COLO668 (cell line): Measurements from ENCODE around the gene CDHR3.

Experiments used
- DNase-seq: peaks from one replicate; lab custom pipeline; 2025; ENCODE audit not compliant: unreplicated experiment; lab: John Stamatoyannopoulos, UW

Gene CDHR3

DNA sequence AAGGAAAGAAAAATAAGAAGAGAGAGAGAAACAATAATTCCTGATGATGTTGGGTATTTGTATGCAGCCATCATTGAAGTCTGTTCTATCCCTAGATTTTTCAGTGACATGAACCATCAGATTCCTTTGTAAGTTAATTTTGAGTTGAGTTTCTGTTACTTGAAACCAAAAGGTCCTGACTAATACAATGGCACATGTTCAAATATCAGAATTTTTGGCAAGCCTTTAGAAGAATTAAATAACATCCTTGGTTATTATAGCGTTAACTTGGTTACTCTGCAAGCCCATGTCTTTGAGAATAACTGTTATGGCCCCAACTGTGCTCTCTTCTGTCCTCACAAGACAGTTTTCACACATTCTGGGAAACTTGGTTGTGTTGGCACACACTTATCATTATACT, 82.5 kb downstream of the CDHR3 start:
- no peak for DNase-seq

DNA sequence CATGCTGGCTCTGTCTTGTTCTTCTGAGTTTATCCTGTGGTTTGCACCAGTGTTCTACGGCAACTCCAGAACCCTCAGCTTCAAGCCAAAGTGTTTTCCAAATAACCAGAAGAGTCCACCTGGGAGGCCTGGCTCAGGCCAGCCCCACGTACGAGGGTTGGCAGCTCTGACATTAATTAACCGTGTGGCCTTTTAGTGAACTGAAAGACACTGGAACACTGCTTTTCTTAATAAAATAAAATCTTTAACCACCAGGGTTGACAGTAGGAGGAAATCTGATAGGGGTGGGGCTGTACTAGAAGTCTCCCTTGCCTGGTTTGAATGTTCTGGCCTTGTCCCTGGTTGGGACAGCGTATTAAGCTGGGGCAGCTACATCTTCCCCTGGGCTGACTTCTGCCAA, 84.1 kb downstream of the CDHR3 start:
- DNase-seq = no peak

DNA sequence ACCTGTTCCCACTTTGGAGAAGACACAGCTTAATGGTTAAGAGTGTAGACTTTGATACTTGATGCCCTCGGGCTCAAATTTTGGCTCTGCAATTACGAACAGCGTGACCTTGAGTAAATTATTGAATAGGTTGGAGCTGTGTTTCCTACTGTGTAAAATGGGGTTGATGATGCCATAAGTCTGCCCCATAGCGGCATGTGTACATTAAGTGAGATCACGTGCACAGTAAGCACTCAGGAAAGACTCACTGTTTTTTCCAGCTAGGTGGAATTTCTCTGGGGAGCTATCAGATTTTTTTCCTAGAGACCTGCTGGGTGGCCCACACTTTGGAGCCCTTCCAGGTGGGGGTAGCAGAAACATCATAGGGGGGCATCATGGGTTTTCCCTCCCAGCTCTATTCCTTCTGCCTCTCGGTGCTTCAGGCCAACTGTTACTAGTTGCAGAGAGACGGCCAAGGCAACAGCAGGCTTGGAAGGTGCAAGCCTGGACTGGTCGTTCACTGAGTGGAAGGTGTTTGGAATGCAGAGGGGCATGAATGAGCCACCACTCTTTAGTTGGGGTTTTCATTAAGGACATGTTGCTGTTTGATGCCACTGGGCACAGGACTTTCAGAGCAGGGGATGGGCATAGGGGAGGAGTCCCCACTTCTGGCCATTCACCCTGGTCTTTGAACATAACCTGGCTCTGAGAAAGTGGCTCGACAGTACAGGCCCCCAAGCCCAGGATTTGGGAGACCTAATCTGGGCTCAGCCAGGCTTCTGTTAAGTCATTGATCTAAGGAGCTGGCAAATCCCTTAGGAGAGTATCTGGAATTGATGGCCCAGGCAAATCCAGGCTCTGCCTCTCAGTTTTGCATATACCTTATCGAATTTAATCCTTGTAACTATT, 85.0 kb downstream of the CDHR3 start:
- DNase-seq = no peak

DNA sequence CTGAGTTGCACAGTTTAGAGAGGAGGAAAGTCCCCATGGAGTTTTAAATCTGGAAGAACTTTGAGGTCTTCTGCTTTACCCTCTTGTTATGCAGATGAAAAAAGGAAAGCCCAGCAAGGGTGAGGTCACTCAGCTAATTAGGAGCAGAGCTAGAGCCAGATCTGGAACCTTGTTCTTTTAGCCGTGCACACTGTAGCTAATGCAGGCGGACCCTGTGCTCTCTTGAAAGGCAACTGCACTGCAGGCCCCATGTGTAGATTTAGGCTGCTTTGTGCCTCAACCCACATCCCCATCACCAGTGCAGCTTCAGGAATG, 85.6 kb downstream of the CDHR3 start:
- DNase-seq = no peak

DNA sequence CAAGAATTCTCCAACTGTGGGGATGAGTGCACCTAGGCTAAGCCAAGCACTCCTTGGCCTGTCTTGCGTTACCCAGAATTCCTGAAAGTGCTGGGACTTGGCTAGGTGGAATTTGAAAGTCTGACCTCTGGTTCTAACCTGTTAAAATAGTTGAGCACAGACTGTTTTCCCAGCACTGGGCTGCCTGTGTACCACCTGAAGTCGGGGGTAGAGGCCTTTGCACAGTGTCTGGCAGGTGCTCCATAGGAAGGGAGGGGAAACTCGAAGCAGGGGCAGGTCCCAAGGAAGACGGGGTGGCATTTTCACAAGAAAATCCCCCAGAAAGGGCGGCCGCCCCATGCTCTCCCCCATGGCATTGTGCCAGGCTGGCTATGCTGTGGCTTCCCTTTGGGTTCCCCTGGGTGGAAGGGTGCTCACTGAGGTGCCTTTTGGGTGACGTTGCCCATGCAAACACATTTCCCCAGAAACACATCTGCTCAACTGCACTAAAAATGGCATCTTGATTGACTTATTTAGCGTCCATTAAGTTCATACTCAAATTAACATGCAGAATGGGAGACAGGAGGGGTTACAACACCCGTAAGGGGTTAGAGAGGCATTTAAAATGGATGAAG, 86.2 kb downstream of the CDHR3 start:
- no peak for DNase-seq

DNA sequence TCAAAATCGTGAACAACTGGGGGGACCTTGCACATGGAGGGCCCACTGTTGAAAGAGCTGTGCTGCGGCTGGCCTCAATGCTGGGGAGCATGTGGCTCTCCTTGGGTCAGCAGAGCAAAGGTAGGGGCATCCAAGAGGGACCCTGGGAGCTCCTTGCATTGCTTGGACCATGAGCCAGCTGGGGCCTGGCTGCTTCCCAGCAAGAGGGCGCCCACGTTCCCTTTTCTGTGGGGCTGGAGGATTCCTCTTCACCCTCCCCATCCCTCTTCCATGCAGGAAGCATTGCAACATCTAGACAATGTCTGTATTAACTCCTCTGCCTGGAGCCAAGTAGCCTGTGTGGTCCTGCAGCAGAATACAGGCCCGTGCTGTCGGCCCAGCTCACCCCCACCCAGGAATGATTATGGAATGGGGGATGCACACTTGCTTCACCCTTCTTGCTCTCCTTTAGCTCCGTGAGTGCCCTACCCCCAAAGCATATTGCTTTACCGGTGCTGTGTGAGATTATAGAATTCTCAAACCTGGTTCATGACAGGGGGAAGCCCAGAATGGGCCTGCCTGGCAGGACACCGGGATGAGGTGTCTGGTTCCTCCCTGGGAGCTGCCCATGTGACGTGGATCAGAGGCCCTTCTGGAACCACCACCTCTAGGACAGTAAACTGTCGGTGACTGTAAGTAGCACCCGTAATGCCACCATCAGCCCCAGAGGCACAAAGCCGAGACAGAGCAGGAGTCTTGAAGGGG, 87.1 kb downstream of the CDHR3 start:
- no peak for DNase-seq

DNA sequence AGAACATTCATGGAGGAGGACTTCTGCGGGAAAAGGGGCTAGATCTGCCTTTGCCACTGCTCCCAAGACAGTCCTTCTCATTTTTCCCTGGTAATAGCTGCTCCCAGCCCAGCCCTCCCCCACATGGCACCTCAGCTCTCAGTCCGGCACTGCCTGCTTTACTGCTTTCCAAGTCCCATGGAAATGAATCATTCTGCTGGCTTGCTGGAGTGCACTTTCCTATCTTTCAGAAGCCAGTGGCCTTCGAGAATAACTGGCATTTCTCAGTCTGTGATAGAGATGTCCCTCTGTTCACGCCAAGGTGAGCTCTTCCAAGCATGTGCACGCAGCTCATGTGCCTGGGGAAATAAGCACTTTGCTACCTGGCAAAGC, 87.7 kb downstream of the CDHR3 start:
- no peak for DNase-seq

DNA sequence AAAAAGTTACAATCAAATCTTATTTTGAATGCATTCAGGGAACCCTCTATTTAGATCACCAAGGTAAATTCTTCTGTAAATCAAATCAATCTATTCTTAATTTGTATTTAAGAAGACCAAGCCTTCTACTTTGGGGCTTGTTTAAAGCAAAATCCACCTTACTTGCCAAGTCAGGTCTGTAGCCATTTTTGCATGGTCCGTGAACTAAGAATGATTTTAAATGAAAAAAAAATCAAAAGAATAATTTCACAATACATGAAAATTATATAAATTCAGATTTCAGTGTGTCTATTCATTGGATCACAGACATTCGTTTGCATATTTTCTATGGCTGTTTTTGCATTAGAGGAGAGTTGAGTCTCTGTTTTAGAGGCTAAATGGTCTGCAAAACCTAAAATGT, 89.6 kb downstream of the CDHR3 start:
- no peak for DNase-seq

DNA sequence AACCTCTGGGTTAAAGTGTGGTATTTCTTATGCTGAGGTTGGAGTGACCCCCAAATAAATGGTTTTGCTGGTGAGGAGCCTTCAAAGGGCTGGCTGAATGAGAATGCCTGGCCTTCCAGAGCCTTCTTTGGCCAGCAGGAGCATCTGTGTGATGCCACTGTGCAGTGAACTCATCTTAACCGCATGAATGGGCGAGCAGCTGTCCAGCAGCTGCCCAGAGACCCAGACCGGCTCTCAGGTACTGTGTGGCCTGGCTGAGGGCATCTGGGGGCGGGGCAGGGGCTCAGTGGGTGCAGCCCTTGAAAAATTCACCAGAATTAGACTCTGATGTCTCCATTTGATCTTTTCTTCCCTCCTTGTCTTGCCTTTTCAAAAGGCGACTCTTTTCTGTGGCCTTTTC, 90.0 kb downstream of the CDHR3 start:
- DNase-seq = no peak

DNA sequence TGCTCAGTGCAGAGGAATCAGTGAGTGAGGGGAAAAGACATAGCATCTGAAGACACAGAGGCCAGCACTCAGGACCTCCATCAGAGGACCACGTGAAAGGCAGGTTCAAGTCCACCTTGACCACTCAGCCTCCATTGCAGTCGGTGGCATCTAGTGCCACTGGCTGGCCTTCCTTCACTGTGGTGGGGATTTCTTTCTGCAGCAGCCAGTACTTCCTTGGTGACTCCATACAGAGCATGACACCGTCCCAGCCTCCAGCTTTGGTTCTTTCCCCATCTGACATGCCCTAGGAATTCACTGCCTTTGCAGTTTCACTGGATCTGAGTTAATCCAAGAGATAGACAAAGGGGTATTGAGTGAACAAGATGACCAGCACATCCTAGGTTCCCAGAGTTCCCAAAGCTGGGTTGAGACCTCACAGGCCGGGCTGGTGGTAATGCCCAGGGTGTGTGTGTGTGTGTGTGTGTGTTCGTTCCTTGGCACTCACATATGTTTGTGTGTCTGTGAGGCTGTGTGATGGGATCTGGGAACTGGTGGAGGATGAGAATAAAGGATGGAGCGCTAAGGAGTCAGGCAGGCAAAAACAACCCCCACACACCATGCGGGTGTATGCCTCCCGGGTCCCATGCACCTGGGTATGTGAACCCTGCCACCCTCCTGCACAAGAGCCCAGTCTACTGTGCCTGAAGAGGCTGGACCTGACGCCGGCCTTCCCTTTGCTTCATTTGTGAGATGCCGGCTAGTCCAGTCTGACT, 91.3 kb downstream of the CDHR3 start:
- no peak for DNase-seq

DNA sequence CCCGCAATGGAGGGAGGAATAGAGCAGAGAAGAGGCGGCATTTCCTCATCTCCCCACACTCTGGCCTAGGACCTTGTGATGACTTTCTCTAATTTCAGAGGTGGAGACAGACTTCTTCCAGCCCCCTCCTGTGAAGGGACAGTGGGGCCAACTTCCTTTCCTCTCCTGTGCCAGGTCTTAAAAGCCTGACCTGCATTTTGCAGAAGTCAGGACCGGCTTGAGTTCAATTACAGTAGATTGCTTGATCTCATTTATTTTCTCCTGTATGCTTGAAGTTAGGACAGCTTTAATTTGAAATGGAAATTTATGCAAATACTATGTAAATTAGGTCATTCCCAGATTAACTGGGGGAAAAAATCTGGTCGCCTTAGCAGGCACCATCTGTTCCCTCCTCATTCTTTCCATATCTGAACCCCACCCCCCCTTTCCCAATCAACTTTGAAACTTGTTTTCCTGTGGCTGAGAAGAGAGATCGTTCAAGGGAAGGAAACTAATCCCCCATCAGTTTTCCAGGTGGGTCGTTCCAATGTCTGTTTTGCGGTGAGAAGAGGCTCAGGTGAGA, 92.0 kb downstream of the CDHR3 start:
- DNase-seq = no peak

DNA sequence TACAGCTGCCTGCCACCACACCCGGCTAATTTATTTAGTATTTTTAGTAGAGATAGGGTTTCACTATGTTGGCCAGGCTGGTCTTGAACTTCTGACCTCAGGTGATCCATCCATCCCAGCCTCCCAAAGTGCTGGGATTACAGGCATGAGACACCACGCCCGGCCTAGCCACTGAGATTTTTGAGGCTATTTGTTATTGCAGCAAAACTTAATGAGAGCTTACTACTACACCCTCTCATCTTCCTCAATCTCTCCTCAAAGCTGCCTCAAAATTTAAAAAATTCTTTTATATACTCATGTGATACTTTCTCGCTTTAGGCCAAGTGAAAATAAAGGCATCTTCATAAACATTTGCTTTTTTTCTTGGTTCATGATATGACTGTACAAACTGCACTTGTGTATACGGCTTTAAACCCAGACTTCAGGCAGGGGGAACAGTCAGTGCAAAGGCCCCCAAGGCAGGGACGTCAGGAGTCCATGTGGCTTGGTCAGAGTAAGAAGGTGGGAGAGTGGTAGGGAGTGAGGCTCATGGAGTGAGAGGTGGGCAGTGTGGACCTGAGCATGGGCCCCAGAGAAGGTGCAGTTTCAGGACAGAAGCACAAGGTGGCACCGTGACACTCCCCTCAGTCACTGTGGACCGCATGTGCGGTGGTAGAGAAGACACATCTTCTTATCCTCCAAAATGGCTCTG, 93.6 kb downstream of the CDHR3 start:
- DNase-seq = peak; percentile 69

DNA sequence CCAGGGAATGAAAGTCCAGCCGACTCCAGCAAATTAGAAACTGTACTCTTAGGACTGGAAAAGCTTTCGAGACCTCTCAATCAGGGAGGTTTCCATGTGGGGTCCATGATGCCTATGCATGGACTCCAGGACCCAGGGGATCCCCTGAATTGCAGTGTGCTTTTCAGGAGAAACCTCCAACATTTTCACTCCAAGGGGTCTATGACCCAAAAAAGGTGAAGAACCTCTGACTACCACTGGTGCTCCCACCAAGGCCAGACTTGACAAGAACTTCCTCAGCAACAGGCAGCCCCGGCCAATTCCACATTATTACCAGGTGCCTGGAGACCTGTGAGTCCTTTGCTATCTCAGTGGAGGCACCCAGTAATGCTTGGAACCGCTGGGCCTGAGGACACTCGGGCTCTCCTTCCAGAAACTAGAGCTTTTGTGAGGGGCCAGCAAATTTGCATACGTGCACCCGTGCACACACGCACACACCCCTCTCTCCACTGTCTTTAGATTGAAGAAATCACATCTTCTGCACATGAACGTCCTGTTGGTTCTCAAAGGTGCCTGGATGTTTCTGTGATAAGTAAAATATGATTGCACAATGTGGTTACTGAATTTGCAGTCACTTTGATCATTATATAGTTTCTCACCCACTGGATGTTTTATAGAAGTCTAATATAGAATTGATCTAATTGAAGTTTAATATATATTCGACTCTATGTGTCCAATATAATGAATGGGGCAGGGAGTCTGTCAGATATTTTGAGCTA, 94.3 kb downstream of the CDHR3 start:
- no peak for DNase-seq

DNA sequence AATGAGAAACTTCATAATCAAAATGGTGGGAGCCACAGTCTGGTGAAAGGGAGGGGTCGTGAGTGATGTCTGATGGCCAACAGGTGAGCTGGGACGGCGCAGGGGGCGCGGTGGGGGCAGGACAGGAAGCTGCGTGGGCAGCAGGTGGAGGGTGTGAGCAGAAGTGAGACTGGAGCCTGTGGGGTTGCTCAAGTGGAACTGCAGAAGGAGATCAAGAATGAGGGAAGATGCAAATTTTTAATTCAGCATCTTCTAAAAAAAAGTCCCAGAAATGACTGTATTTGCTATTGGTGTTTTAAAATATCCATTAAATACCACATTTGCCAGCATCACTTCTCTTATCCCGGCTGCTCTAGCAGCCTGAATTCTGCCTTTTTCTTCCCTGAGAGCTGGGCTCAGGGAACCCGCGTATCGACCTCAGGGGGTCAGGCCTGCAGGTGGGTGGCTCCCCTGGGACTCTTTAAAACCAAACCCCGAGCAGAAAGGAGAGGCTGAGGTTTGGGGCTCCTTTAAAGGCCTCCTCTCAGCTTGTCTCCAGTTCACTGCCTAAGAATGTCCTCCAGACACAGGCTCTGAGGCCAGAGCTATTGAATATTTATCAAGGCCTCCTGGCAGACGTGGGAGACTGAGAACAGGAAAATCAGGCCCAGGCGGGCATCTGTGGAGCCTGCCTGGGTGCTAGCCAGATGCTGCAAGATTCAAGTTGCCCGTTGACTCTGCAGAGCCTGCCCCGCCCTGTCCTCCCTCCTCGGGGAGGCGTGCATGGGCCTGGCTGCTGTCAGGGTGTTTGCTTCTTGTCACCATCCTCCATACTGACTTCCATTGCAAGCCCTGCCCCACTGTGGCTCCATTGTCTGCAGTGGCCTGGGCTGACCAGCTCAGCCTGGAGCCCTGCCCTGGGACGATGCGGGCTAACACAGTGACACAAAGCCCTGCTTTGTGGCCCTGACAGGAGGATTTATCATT, 95.2 kb downstream of the CDHR3 start:
- DNase-seq = no peak

DNA sequence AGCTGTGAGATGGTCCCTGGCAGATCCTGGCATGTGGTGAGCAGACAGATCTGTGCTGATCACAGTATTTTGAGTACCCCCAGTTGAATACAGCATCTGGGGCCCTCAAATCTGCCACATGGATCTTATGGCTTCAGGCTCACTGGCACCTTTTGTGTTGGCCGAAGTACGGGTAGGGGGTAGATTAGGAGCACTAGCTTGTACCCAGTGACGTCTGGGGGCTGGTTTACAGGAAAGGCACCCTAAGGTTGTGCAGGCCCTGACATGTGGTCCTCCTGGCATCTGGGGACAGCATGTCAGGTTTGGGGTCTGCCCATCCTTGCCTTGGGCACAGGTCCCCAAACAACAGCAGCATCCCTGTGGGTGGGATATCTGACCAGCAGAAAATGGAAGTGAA, 95.9 kb downstream of the CDHR3 start:
- no peak for DNase-seq

DNA sequence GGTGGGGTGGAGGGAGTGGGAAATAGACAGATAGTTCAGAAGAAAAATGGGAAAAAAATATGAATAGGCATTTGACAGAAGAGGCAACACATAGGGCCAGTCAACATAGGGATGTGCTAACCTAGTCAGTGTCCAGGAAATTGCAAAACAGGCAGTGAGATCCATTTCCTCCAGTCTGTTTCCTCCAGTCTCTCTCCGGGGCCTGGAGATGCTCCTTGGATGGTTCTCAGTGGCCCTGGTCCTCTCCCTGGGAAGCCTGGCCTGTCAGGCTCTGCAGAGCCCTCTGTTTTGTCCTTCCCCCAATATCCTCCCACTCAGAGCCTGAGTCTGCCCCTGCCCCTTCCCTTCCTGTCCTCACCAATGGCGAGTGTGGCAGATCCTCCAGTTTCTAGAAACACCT, 96.5 kb downstream of the CDHR3 start:
- DNase-seq = no peak

DNA sequence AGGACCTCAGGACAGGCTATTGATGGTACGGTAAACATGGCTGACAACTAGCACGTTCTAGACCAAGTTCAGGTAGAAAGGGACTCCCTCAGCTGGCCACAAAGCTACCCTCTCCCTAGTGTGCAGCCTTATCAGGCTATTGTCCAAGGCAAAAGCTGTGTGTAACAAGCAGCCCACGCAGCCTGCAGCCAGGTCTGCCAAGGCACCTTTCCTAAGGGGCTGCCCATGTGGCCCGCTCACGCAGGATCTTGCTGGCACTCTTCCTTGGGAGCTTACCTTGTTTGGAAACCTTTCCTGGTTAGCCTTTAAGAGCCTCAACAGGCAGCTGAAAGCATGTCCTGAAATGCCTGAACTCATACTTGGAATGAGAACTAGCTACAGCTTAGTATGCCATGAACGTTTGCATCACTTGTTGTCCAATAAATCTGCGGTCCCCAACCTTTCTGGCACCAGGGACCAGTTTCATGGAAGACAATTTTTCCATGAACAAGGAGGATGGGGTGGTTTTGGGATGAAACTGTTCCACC, 97.4 kb downstream of the CDHR3 start:
- DNase-seq = no peak

DNA sequence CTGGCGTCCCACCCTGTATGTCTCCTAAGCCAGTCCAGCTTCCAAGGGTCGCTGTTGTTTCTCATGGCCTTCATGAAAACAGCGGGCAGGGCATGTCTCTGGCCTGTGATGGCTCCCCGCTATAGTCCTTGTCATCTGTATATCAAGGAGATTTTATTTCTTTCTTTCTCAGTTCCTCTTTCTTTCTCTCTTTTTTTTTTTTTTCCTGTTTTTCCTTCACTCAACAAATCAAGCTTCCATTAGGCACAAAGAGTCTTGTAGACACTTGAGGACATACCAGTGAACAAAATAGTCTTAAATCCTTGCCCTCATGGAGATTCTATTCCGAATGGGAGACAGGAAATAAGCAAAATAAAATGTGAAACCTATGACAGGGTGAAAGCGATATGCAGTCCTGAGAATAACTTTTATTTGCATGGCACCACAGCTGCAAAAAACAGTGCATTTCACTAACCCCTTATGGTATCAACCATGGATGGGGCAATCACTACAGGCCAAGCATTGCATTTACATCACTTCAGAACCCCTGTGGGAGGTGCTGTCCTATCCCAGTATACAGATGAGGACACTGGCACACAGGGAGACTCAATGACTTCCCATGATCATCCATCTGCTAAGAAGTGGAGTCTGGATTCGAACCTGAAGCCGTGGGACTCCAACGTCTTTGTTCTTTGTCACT, 98.4 kb downstream of the CDHR3 start:
- DNase-seq = no peak
